Stomach smooth muscle (tissue), 2 donors: ENCODE data around the gene ELF1.
"Not testable (repeated sequence)": the region's sequence is repeated elsewhere in the genome, so short reads cannot be mapped to it uniquely, and the experiment has no call there.

Experiments used
- H3K27ac ChIP-seq: one replicate; pipeline ENCODE4 v1.7.0; 2013; ENCODE audit warnings: mild to moderate bottlenecking, low read length, inconsistent platforms
- H3K27me3 ChIP-seq, 2 donors: one replicate each; pipeline ENCODE4 v1.7.0; 2013; ENCODE audit warnings: low read length in 2 of 2; ENCODE audit not compliant: insufficient read depth in 2 of 2, control insufficient read depth in 1 of 2
- H3K36me3 ChIP-seq, 2 donors: one replicate each; pipeline ENCODE4 v1.7.0; 2013; ENCODE audit warnings: low read length in 2 of 2; ENCODE audit not compliant: control insufficient read depth in 2 of 2, insufficient read depth in 2 of 2
- H3K4me1 ChIP-seq: one replicate; pipeline ENCODE4 v1.7.0; 2013; ENCODE audit warnings: low read length; ENCODE audit not compliant: control insufficient read depth, insufficient read depth
- H3K4me3 ChIP-seq, 2 donors: one replicate each; pipeline ENCODE4 v1.7.0; 2013; ENCODE audit warnings: low read length in 2 of 2
- H3K9ac ChIP-seq, 2 donors: one replicate each; pipeline ENCODE4 v1.7.0; 2013; ENCODE audit warnings: low read length in 2 of 2, mild to moderate bottlenecking in 1 of 2
- H3K9me3 ChIP-seq, 2 donors: one replicate each; pipeline ENCODE4 v1.7.0; 2013; ENCODE audit warnings: low read length in 2 of 2; ENCODE audit not compliant: control insufficient read depth in 2 of 2
- donor health status: healthy.
- donor health status: Pancreatic carcinoma.

Gene ELF1

DNA sequence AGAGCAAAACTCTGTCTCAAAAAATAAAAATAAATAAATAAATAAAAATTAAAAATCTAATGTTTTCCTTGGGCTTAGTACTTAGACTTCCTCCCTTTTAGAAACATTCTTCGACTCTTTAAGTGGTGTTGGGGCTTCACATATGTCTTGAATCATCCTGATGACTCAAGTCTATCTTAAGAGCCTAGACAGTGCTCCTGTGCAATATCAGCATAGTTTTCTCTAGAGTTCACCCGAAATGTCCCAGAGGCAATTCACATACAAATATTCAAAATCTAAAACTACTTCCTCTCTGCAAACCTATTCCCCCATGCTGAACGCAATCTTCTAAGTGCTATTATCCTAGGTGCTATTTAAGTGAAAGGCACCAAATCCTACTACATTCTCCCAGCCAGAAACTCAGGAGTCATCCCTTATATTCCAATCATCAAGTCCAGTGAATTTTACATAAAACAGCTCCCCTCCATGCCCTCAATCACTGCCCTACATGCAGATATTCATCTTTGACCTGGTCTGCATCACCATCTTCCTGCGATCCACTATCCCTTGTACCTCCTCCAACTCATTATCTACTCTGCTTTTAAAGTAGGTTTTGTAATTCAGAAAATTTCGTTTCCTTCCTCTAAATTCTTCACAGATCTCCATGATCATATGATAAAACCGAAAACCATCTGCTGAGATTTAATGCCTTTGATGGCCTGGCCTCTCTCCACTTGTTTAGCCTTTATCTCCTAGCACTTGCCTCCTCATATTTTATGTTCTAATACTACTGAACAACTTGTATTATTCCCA is 102.7 kb downstream of the ELF1 start:
- H3K27me3 ChIP-seq: no peaks in the 10 kb centered on the region
- H3K9ac ChIP-seq: no peak overlapping the region
- H3K27ac ChIP-seq: no peak overlapping the region
- H3K4me3 ChIP-seq: no peak overlapping the region
- H3K36me3 ChIP-seq: no peaks in the 10 kb centered on the region
- peaks cover 10% of the 10 kb centered on the region for H3K4me1 ChIP-seq
- H3K9me3 ChIP-seq: no peaks in the 10 kb centered on the region

- H3K27me3 ChIP-seq, H3K27ac ChIP-seq, H3K9ac ChIP-seq, H3K9me3 ChIP-seq, H3K4me1 ChIP-seq, H3K4me3 ChIP-seq, H3K36me3 ChIP-seq: not testable (repeated sequence)
These were observed 104.3 kb downstream of the ELF1 start for GRCh38 chr13:40914863-40915262.

GRCh38 chr13:40911341-40911740 is 107.8 kb downstream of the ELF1 start:
- H3K4me1 ChIP-seq: no peaks in the 10 kb centered on the region
- no peaks in the 10 kb centered on the region for H3K27me3 ChIP-seq
- H3K27ac ChIP-seq: no peak overlapping the region
- no peaks in the 10 kb centered on the region for H3K9me3 ChIP-seq
- no peak overlapping the region for H3K4me3 ChIP-seq
- H3K9ac ChIP-seq: no peak overlapping the region
- H3K36me3 ChIP-seq: no peaks in the 10 kb centered on the region

DNA sequence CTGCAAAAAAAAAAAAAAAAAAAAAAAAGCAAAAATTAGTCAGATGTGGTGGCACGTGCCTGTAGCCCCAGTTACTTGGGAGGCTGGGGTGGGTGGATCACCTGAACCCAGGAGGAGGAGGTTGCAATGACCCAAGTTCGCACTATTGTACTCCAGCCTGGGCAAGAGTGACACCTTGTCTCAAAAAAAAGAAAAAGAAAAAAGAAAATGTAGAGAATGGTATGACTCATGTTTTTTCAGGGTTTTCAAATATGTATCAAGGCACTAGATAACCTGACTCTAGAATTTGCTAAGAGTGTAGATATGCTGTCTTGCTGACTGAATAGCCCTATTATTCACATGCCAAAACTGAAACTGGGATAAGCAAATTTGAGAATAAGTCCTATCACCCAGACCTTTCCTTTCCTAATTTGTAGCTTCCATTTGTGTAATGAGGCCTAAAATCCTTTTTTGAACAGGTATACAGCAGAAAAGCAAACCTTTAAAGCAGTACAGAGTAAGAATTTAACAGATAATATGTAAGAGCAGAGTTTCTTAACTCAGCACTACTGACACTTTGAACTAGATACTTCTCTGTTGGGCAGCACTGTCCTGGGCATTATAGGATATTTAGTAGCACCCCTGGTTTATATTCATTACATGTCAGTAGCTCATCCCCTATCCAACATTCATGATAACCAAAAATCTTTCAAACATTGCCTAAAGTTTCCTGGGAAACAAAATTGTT is 108.6 kb downstream of the ELF1 start:
- Histone ChIP-seq H3K4me3 (no peak overlapping the region), H3K9ac (no peak overlapping the region), H3K27ac (no peak overlapping the region), H3K9me3 (no peaks in the 10 kb centered on the region), H3K36me3 (no peaks in the 10 kb centered on the region), H3K27me3 (no peaks in the 10 kb centered on the region), H3K4me1 (no peaks in the 10 kb centered on the region)

- not testable (repeated sequence) for H3K4me1 ChIP-seq, H3K27me3 ChIP-seq, H3K4me3 ChIP-seq, H3K27ac ChIP-seq, H3K36me3 ChIP-seq, H3K9ac ChIP-seq, H3K9me3 ChIP-seq
These were observed 109.4 kb downstream of the ELF1 start for GRCh38 chr13:40909541-40910200.

GRCh38 chr13:40908546-40908945 is 110.6 kb downstream of the ELF1 start:
- Histone ChIP-seq H3K27ac (no peak overlapping the region), H3K4me3 (no peak overlapping the region), H3K9me3 (no peaks in the 10 kb centered on the region), H3K4me1 (no peaks in the 10 kb centered on the region), H3K27me3 (no peaks in the 10 kb centered on the region), H3K36me3 (no peaks in the 10 kb centered on the region), H3K9ac (no peak overlapping the region)

DNA sequence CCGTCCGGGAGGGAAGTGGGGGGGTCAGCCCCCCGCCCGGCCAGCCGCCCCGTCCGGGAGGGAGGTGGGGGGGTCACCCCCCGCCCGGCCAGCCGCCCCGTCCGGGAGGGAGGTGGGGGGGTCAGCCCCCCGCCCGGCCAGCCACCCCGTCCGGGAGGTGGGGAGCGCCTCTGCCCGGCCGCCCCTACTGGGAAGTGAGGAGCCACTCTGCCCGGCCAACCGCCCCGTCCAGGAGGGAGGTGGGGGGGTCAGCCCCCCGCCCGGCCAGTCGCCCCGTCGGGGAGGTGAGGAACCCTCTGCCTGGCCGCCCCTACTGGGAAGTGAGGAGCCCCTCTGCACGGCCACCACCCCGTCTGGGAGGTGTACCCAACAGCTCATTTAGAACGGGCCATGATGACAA is 118.1 kb downstream of the ELF1 start:
- H3K9me3 ChIP-seq, H3K27ac ChIP-seq, H3K4me1 ChIP-seq, H3K9ac ChIP-seq, H3K27me3 ChIP-seq, H3K36me3 ChIP-seq, H3K4me3 ChIP-seq: not testable (repeated sequence)

DNA sequence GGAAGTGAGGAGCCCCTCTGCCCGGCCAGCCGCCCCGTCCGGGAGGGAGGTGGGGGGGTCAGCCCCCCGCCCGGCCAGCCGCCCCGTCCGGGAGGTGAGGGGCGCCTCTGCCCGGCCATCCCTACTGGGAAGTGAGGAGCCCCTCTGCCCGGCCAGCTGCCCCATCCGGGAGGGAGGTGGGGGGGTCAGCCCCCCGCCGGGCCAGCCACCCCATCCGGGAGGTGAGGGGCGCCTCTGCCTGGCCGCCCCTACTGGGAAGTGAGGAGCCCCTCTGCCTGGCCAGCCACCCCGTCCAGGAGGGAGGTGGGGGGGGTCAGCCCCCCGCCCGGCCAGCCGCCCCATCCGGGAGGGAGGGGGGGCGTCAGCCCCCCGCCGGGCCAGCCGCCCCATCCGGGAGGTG is 118.5 kb downstream of the ELF1 start:
- H3K4me3 ChIP-seq, H3K9ac ChIP-seq, H3K4me1 ChIP-seq, H3K27me3 ChIP-seq, H3K36me3 ChIP-seq, H3K9me3 ChIP-seq, H3K27ac ChIP-seq: not testable (repeated sequence)

DNA sequence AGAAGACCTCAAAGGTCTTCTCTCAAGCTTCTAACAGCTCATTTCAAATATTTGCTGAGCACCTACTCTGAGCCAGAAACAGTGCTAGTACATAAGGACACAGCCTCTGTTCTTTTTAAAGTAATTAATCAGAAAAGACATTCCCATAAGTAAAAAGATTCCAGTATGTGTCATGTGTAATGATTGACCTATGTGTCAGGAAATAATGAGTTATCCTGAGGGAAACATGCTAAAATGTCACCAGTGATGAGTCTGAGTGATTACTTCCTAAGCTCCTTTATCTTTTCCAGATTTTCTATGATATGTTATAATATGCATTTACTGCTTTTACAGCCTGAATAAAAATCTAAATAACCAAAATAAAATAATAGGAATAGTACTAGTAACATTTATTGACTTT is 122.1 kb downstream of the ELF1 start:
- H3K9ac ChIP-seq: no peak overlapping the region
- H3K27ac ChIP-seq: no peak overlapping the region
- H3K27me3 ChIP-seq: no peaks in the 10 kb centered on the region
- no peaks in the 10 kb centered on the region for H3K9me3 ChIP-seq
- H3K4me1 ChIP-seq: no peaks in the 10 kb centered on the region
- no peaks in the 10 kb centered on the region for H3K36me3 ChIP-seq
- H3K4me3 ChIP-seq: no peak overlapping the region

DNA sequence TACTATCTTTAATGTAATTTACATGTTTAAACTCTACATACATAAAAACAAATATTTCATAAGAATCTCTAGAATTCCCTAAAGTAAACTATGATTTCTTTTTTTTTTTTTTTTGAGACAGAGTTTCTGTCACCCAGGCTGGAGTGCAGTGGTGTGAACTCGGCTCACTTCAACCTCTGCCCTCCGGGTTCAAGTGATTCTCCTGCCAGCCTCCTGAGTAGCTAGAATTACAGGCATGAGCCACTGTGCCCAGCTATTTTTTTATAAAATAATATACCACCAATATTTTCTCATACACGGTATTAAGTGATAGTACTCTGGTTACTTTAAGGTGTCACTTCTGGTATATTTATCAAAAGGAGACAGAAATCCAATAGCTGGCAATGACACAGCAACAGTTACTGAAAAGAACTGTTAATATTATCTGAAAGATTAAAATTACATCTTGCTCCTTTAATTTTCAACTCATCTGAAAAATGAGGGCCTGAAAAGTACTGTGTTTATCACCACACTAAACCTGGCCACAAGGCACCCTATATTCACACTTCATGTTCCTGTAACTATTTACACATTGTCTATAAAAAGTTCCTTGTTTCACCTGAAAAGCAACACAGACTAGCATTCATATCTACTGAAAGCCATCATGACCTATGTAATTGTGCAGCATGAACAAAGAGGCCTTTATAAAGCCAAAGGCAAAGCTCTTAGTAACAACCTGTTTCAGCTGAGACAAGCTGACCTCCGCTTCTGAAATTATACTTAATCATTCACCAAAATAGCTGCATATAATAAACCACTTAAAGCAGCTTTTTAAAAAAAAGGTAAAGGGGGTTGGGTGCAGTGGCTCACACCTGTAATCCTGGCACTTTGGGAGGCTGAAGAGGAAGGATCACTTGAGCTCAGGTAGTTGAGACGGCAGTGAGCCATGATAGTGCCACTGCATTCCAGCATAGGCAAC is 123.6 kb downstream of the ELF1 start:
- no peaks in the 10 kb centered on the region for H3K36me3 ChIP-seq
- H3K9ac ChIP-seq: no peak overlapping the region
- H3K27ac ChIP-seq: no peak overlapping the region
- no peaks in the 10 kb centered on the region for H3K27me3 ChIP-seq
- no peak overlapping the region for H3K4me3 ChIP-seq
- H3K4me1 ChIP-seq: no peaks in the 10 kb centered on the region
- no peaks in the 10 kb centered on the region for H3K9me3 ChIP-seq
